Renal cortical epithelial cell (primary cell): Measurements from ENCODE around the gene FRMD4A. TPM values are rescaled to one million over a fixed set of nuclear protein-coding genes. Genes with fewer than 3 reads are reported as not detected.
"Not testable (repeated sequence)": the region's sequence is repeated elsewhere in the genome, so short reads cannot be mapped to it uniquely, and the experiment has no call there.

ENCODE experiments used
- DNase-seq: peaks from one replicate; pipeline ENCODE4 v3.0.0-alpha.2; 2011; ENCODE audit warnings: low read depth
- total RNA-seq: library from RNA; depleted of rRNA; stranded (reverse); fragments of >200 nt; gene quantifications from 2 replicates; pipeline ENCODE4 v1.2.3, GENCODE V29; 2014

The FRMD4A gene
- total RNA-seq, 1 donor from 2014 or later: 18.6 TPM

DNA sequence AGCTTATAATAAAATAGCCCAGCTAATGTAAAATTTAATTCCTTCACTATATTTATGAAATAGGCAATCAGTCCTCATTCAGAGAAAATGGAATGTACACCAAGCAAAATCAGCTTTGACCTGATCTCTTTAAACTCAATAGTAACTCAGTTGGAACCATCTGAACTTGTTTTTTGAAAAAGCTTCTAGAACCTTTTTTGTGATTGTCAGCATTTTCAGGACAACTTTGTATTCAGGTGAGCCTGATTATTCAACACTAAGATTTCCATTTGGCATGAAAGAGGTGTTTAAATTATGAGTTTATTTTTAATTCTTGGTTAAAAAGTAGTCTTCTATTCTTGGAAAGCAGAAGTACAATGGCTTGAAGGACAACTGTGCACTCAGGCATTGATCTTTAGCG lies 89.5 kb downstream of the FRMD4A start:
- no peak for DNase-seq

DNA sequence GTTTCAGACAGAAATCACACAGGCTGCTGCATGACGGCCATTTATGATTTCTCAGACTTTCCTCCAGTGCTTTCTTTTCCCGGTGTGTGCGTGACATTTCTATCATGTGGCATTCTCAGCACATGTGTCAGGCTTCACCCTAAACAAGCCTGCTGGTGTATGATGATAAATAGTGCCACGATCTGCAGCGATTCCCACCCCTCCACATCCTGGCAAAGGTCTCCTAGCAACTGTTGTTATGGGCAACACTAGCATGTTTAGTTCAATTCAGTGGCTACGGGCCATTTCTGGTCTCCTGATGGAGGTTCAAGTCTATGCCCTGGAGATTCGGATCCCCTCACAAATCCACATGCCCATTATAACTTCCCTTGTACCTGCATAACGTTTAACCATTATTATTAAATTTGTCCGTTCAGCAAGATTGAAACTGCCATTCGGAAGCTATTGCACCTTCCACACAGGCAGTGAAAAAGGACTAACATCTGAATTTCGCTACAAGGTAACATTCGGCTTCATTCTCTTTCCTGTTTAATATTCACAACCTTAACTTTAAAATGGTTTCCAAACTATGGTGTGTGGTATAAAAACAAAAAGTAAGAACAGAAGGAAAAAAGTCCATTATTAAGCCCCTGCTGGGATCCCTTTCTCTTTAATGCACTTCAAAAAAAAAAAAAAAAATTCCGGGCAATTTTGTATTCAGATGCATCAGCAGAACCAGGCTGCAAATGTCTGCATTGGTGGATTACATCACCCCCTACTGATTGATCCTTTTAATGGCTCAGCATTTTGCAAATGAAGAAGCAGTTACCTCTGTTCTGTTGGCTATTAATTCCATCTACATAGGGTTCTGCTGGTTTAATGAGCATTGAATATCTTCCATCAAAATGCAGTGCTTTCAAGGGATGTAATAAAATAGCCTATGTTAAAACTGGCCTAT lies 90.2 kb downstream of the FRMD4A start:
- no peak for DNase-seq

DNA sequence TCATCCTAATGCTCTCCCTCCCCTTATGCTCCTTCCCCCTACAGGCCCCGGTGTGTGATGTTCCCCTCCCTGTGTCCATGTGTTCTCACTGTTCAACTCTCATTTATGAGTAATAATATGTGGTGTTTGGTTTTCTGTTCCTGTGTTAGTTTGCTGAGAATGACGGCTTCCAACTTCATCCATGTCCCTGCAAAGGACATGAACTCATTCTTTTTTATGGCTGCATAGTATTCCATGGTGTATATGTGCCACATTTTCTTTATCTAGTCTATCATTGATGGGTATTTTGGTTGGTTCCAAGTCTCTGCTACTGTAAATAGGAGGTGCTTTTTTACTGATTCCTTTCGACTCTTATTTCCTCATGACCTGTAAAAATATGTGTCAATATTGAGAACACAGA lies 92.1 kb downstream of the FRMD4A start:
- not testable (repeated sequence) for DNase-seq

DNA sequence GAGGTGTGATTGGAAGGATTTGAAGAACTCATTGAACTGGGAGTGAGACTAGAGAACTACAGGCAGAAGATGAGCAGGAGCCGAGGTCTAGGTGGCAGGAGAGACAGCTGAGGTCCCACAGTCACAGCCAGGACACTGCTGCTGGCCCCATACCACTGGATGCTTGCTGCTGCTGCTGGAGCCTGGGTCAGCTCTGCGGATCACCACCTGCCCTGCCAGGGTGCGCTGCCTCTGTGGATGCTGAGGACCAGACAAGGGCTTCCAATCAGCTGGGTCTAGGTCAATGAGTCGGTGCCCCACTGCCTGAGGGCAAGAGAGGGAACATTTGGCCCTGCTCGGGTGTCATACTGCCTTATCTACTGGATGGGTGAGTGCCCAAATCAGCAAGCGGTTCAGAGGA lies 94.4 kb downstream of the FRMD4A start:
- no peak for DNase-seq

DNA sequence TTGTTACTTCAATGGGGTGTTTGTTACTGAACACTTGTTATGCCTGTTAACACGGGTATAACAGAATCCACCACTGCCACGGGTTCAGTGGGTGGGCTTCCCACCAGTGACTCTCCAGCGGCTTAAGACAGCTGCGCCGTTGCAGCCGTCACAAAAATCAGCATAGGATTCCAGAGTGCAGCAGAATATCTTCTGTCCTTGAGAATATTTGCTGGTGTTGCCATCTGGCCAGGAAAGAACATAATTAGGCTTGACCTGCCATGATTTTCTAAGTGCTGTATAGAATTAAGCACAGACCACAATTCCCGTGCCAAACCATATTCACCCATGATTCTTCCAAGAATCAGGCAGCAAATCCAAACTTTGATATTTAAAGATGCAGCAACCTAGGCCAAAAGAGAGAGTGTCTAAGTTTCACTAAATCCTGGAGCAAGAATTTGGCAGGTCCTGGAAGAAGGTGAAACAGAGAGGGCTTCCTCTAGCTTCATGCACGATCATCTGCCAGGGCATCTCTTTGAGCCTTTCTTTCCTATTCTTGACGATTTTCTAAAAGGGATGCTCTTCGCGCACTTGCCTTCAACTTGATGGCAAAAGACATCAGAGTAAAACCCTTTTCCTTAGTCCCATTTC lies 95.0 kb downstream of the FRMD4A start:
- DNase-seq: no peak

DNA sequence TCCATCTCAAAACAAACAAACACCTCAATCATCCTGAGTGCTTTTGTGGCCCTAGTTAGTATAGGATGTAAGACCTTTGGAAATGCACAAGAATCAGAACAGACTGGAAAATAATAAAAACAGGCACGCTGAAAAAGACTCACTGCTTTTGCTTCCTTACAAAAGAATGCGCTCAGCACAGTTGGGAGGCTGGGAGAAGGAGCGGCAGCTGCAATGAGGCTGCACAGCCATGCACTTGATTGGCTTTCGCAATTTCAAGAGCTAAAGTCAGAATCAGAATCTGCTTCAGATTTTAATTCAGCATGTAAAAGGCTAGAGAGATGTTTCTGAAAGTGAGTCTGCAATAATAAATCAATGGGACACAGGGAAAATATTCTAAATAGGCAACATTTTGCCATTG lies 97.2 kb downstream of the FRMD4A start:
- DNase-seq: no peak

DNA sequence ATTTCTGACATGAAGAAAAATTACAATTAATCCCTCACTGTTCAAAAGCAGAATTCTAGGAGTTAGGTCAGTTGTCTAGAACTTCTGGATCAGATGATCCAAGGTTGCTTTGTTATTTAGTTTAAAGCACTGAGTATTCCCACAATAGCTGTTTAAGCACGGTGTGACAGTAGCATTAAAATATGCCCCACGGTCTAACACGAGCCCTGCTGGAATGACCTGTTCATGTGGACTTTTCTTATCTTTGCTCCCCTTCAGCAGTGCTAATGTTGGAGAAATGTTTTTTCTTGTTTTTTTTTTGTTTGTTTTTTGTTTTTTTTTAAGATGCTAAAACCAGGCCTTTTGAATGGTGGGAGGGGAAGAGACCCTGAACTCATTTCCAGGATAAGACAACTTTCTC lies 101.9 kb downstream of the FRMD4A start:
- DNase-seq: not testable (repeated sequence)

DNA sequence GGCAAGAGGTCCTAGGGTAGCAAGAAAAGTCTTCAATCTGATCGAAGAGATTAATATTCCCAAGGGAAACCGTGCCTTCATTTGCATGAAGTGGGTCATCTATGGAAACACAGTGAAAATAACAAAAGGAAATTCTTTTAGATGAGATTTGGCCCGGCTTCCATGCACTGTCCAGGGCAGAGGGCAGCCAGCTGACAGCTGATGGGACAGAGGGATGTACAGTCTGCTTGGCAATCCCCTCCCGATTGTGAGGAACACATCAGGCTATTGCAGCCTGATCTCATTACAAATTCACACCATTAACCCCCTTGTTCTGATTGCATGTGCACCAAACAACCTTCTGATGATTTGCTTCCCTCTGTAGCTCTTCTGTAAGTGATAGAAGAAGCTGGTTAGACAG lies 105.3 kb downstream of the FRMD4A start:
- no peak for DNase-seq

DNA sequence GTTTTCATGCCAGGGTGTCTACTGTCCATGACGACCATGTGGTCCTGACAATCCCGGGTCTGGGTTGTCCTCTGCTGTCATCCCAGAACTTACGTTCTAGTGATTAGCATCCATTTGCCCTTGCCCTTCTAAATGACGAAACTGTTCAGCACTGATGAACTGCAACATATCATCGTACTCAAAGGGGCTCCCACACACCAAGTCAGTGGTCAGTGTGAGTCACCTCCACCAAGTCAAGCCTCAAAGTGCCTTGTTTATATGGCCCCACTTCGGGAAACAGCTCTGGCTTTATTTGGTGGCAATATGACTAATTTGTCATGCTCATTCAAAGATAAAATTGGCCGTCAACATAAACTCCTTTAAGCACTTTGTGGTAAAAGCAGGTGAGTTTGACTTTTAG lies 110.7 kb downstream of the FRMD4A start:
- peak; percentile 16 for DNase-seq

DNA sequence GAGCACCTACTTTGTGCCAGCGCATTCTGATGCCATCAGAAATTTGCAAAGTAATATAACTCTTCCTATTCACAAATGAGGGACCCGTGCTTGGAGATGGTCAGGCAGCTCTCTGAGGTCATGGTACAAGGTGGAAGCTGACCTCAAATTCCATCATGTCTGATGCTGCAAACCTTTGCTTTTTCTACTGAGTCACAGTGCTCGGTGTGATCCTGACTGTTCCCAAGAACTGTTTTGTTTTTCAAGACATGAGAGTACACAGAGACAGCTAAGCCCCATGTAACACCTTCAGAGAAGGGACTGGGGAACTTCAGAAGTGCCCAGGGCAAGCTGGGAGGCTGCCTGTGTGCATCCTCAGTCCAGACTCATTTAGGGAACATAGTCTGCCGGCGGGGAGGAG lies 111.3 kb downstream of the FRMD4A start:
- DNase-seq: peak; percentile 46

DNA sequence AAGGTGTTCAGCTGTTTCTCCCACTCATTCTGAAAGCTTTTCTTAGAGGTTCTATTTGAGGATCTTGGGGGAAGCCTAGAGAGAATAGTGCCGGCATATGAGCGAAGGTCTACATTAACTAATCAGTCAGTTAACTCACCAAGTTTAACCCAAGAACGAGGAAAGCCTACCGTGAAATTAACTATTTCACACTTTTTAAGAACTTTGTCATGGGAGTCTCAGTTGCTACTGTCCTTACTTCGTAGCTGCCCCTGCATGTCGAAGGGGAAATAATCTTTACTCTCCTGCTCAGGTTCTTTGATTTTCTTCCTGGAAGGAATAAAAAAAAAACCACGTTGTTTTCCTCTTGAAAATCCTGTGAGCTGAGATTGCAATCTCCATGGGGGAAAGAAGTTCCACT lies 115.1 kb downstream of the FRMD4A start:
- DNase-seq: no peak

DNA sequence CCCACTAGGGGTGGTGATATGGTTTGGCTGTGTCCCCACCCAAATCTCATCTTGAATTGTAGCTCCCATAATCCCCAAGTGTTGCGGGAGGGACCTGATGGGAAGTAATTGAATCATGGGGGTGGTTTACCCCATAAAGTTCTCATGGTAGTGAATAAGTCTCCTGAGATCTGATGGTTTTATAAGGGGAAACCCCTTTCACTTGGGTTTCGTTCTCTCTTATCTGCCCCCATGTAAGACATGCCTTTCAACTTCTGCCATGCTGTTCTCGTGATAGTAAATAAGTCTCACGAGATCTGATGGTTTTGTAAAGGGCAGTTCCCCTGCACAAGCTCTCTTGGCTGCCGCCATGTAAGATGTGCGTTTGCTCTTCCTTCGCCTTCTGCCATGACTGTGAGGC lies 117.0 kb downstream of the FRMD4A start:
- DNase-seq: not testable (repeated sequence)

DNA sequence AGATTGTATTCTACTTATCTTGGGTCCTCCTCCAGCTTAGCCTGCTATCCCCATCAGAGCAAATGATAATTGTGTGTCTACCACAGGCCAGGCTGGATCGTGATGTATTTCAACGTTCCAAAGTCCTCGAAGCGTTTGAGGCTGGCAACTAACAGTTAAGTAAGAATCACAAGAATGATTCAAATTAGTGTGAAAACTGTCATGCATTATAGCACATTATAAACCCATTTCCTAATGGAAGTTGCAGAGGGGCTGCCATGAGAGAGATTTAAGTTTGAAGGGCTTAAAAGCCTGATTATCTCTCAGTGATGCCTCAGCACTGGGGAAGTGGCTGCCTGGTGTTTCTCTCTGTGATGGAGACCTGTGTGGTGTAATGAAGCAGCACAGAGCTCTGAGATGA lies 119.1 kb downstream of the FRMD4A start:
- DNase-seq: no peak

DNA sequence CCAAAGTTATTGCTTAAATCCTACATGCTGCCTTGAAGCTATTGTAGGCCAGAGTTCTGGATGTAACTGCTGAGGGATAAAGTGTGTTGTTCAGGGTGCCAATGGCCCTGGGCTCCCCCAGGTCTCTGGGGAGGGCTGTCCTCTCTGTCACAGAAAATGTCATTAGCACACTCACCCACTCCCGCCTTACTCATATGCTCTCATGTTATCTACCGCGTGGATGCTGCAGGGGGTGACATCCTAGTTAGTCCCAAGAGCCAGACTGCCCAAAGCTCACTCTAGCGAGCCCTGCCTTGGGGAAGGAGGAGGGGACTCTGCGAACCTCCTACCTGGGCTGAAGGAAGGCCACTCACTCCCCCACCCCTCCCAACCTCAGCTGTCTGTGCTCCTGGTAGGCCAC lies 122.5 kb downstream of the FRMD4A start:
- DNase-seq: no peak

DNA sequence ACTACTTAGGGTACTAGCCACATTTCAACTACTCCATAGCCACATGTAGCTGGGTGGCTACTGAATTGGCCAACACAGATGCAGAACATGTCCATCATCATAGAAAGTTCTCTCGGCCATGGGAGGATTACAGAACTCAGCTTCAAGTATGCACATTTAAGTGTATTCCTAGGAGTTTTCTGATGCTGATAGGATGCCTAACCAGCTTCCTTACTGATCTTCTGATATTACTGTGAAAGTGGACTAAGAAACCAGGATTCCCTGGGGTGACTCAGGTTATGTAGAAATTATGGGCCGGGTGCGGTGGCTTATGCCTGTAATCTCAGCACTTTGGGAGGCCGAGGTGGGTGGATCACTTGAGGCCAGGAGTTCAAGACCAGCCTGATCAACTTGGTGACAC lies 125.5 kb downstream of the FRMD4A start:
- DNase-seq: no peak

DNA sequence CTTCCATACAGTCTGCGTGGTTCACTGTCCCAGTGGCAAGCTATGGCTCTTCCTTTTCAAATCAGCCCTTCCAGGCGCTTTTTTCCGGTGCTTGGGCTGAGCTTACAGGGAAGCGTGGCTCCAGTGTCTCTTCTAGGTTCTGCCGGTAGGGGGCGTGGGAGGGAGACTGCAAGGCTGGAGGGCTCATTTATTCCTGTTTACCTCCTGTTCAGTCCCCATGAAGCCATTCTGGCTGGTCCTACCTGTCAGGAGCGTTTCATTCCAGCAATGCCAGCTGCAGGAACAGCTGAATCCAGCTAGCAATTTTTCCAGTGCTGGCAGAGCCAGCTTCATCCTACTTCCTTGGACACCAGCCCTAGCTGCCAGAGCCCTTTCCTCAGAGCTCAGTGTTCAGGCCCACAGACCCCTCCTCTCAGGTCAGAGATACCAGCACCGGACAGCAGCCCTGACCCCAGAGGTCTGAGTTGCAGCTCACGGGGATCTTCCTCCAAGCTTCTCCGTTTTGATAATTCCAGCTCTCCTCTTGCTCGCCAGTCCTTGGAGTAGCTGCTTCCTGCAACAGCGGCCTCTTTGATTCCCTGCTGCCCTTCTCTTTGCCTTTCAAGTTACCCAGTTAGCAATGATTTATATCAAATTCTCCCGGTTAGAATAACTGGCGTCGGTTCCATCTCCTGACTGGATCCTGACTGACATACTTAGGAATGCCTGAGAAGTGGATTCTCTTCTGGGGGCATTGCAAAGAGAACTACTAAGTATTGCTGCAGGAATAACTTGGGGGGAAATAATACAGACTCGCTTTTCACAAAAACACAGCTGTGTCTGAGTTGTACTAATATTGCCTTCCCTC lies 129.8 kb downstream of the FRMD4A start:
- no peak for DNase-seq

DNA sequence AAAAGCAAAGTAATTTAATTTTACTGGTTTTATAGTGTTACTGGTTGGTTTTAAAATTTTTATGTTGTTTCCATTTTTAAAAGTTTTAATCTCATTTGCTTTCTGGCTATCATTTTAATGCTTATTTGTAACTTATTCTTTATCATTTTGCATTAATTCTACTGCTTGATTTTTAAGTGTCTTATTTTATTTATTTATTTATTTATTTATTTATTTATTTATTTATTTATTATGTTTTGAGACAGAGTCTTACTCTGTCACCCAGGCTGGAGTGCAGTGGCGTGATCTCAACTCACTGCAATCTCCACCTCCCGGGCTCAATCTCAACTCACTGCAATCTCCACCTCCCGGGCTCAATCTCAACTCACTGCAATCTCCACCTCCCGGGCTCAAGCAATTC lies 131.6 kb downstream of the FRMD4A start:
- DNase-seq: not testable (repeated sequence)

DNA sequence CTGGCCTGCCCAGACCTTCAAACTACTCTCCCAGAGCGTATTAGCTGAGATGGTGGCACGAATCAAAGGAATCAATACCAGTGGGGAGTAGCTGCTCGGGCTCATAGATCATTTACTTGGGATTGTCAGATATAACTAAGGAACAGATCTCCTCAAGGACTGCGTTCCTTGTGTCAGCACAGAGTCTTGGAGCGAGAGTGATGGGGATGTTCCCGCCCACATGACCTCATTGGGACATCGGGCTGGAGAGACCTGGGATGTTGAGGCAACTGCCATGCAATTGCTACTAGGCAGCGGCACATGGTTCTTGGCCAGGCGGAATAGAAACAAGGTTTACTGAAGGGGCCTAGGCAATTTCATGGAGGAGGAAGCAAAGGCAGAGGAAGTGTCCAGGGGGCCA lies 132.6 kb downstream of the FRMD4A start:
- DNase-seq: no peak

DNA sequence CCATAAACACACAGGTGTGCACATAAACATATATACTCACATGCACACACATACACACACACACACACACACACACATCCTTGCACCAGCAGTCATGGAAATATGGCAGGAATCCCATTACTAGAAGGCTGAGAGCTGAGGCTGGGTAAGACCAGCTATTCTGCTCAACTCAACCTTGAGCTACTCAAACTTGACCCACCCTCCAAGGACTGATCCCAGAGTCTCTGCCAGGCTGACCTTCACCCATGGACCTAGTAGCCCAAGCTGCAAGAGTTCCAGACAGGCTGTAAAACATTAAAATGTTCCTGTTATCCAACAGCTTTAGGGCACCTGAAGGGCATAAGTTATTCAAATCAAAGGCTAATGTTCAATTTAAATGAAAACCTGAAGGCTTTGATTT lies 134.6 kb downstream of the FRMD4A start:
- no peak for DNase-seq

DNA sequence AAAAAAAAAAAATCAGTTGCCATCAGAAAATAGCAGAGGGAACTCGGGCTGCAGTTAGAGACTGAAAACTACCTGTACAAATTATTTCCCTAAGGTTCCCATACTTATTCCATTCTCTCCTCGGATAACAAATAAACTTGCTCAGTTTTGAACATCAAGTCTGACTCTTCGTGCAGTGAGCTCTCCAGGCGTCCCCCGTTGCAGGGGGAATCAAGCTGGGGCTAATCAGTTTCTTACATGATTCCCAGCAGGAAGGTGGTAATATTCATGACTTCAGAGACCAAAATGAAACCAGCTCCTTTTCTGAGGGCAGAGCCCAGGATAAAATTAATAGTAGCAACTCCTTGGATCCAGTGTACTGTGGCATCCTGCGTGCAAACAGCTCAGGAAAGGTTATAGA lies 135.3 kb downstream of the FRMD4A start:
- no peak for DNase-seq

DNA sequence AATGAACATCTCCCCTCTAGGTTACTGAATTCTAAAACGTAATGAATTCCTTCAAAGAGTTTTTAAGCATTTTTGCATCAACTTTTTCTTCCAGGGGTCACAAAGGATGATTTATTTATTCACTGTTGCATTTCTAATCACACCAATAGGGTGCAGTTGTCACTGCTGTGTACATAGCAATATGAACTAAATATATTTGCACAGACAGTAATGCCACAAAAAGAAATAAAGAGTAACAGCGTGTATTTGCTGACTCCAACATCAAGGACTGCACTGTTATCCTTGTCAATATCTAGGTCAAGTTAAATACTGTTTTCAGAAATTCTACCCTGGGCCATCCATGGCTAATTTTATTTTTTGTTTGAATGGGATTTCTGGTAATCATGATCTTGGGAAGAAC lies 138.0 kb downstream of the FRMD4A start:
- no peak for DNase-seq

DNA sequence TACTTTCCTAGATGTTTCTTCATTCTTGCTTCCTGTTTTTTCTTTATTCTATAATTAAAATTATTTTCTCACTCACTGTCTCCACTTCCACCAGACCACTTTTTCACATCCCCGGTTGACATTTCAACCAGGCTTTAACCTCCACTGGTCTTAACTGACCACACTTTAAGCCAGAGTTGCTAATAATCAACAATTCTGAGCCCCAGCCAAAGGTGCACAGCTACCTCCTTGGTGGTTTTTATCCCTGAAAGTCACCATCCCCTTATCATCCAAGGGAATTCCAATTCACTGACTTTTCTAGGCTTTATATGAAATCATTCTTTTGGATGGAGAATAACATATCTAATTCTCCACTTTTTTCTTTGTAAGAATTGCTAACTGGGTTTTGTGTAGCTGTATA lies 138.9 kb downstream of the FRMD4A start:
- no peak for DNase-seq
